Body of pancreas (tissue), 4 donors: ENCODE measurements around the gene DDX20.

Experiments used
- CTCF ChIP-seq, 7 experiments: fragments of 450-650 bp in 4 of 7; fragments of 200-600 bp in 3 of 7; sonication (generic) in 3 of 7; IDR thresholded peaks; one replicate each; pipeline ENCODE4 v1.5.1; 2016 to 2019; ENCODE audit warnings: antibody characterized with exemption in 7 of 7
- POLR2A ChIP-seq, 3 donors: fragments of 450-650 bp; IDR thresholded peaks; one replicate each; pipeline ENCODE4 v1.6.1; 2016; ENCODE audit warnings: antibody characterized with exemption in 3 of 3, mild to moderate bottlenecking in 2 of 3

DNA sequence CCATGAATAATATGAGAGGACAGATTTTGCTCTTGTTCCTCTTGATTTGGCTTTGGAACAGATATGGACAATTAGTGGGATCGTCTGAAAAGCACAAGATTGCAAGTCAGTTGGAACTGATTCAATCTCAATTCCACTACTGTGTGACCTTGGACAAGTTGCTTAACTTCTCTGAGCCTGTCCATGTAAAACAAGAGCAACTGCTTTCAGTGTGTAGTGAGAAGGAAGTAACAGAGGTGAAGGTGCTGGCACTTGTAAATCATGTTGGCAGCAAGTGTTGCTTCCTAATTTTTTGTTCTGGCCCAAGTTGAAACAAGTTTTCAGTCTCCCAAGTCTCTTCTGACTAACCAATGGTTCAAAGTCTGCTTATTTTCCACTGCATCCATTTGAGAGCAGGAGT lies 31.8 kb upstream of the DDX20 start:
- no peak for TF ChIP-seq POLR2A (IDR thresholded peaks at IDR 0.05)
- TF ChIP-seq CTCF (IDR thresholded peaks at IDR 0.05), result no peak
